Activated naive CD4-positive, alpha-beta T cell treated with anti-CD3 and anti-CD28 coated beads, Interleukin-2, amount 50 U/mL, for 72 hours (primary cell): ENCODE data around the gene ZFAND5. TPM values are rescaled to one million over a fixed set of nuclear protein-coding genes. Genes with fewer than 3 reads are reported as not detected.

Experiments
- ATAC-seq, 2 donors: fragments of 150-1000 bp; cut with Tn5 transposase; 2 replicates each; pipeline ENCODE4 v1.10.0; 2021; ENCODE audit warnings: mild to moderate bottlenecking in 2 of 2, moderate library complexity in 2 of 2
- DNase-seq, 2 donors: peaks; one replicate each; pipeline ENCODE4 v3.0.0; 2021 to 2022; ENCODE audit warnings: low spot score in 2 of 2
- H3K27ac Mint-ChIP-seq, 2 donors: one replicate each; pipeline ENCODE4 v1.8.0; 2022; ENCODE audit warnings: mild to moderate bottlenecking in 2 of 2, mixed read lengths in 2 of 2
- H3K36me3 Mint-ChIP-seq, 2 donors: one replicate each; pipeline ENCODE4 v1.8.0; 2022; ENCODE audit warnings: mixed read lengths in 2 of 2
- H3K9me3 Mint-ChIP-seq, 2 donors: one replicate each; pipeline ENCODE4 v1.8.0; 2022; ENCODE audit warnings: mixed read lengths in 2 of 2
- total RNA-seq, 2 donors: library from RNA; stranded (reverse); gene quantifications; one replicate each; pipeline ENCODE4 v1.2.3, GENCODE V29; 2022

The ZFAND5 gene
- total RNA-seq, 2 donors from 2014 or later, result 80.3 to 92.9 TPM

DNA sequence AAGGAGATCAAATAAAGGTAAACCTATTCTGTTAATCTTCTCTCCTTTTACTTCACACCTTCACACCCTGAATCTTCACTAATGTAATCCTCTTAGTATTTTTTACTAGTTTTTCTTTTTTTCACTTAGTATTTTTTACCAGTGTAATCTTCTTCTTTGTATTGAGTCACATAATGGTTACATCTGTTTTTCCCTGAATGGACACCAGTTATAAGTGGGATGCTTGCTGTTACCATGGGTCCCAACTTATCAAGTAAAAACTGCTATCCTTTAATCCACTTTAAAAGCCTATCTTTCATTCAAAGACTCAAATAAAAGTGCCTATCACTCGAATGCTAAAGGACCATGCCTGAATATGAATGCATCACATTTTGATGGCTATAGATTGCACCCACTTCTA lies 15.1 kb downstream of the ZFAND5 start:
- H3K36me3 Mint-ChIP-seq, result peaks cover 0 to 17% of the 10 kb centered on the region in 2 donors
- ATAC-seq, result no peak

DNA sequence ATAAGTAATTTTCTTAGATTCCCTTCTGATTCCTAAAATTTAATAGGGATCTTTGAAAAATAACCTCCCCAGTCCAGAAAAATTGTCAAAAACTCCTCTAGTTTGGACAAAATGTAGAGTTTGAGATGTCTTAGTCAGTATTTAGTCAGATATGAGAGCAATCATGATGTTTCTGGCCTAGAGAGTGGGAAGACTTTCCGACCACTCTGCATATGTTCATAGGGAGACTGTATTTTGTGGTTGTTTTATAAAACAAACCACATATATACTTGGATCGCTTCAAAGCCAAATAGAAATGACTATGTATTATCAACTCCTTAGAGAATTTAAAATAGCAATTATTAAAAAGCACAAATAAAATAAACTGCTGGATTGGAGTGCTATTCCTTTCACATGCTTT lies 15.8 kb downstream of the ZFAND5 start:
- Mint-ChIP-seq H3K36me3 (peaks cover 0 to 10% of the 10 kb centered on the region in 2 donors), H3K27ac (no peak overlapping the region), H3K9me3 (no peaks in the 10 kb centered on the region)
- peak in 1 of 2 donors; percentile 56 for ATAC-seq
- DNase-seq, result no peak

More for the DNA sequence above, 15.1 kb downstream of the ZFAND5 start:
- Mint-ChIP-seq H3K9me3 (no peaks in the 10 kb centered on the region), H3K27ac (no peak overlapping the region)
- DNase-seq, result no peak

- H3K36me3 Mint-ChIP-seq, result no peaks in the 10 kb centered on the region
- no peak overlapping the region for H3K27ac Mint-ChIP-seq
- ATAC-seq (no peak), DNase-seq (no peak)
- H3K9me3 Mint-ChIP-seq, result no peaks in the 10 kb centered on the region
Observed at GRCh38 chr9:72346333-72346732, 18.7 kb downstream of the ZFAND5 start.

DNA sequence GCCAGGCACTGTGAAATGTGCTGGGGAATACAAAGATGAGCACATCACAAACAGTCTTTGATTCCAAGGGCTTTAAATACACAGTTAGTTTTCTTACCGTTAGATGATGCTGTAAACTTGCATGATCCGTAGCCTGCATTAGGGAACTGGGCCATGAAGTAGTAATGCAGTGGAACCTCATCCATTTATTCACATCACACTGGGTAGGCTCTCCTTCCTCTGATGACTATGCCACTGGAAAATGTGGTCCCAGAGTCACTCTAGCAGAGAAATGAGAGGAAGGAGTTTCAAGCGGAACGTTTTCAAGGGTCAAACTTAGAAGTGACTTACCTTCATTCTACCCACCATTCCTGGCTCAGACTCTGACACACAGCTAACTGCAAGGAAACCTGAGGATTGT lies 26.4 kb downstream of the ZFAND5 start:
- Mint-ChIP-seq H3K36me3 (no peaks in the 10 kb centered on the region), H3K9me3 (no peaks in the 10 kb centered on the region), H3K27ac (no peak overlapping the region)
- ATAC-seq (no peak), DNase-seq (no peak)

GRCh38 chr9:72337286-72337685 lies 27.7 kb downstream of the ZFAND5 start:
- ATAC-seq (no peak), DNase-seq (no peak)
- Mint-ChIP-seq H3K27ac (no peak overlapping the region), H3K36me3 (no peaks in the 10 kb centered on the region), H3K9me3 (no peaks in the 10 kb centered on the region)

GRCh38 chr9:72334658-72335337 lies 30.2 kb downstream of the ZFAND5 start:
- H3K36me3 Mint-ChIP-seq, result no peaks in the 10 kb centered on the region
- no peak for DNase-seq
- H3K9me3 Mint-ChIP-seq, result no peaks in the 10 kb centered on the region
- no peak overlapping the region for H3K27ac Mint-ChIP-seq
- no peak for ATAC-seq

- no peak for ATAC-seq
- no peaks in the 10 kb centered on the region for H3K36me3 Mint-ChIP-seq
- DNase-seq, result no peak
- H3K27ac Mint-ChIP-seq, result peak overlapping the region in 1 of 2 donors; percentile 44
- no peaks in the 10 kb centered on the region for H3K9me3 Mint-ChIP-seq
Observed at GRCh38 chr9:72333709-72334108, 31.3 kb downstream of the ZFAND5 start.

GRCh38 chr9:72333197-72333596 lies 31.8 kb downstream of the ZFAND5 start:
- no peak overlapping the region for H3K27ac Mint-ChIP-seq
- no peak for DNase-seq
- no peak for ATAC-seq
- H3K9me3 Mint-ChIP-seq, result no peaks in the 10 kb centered on the region
- no peaks in the 10 kb centered on the region for H3K36me3 Mint-ChIP-seq

DNA sequence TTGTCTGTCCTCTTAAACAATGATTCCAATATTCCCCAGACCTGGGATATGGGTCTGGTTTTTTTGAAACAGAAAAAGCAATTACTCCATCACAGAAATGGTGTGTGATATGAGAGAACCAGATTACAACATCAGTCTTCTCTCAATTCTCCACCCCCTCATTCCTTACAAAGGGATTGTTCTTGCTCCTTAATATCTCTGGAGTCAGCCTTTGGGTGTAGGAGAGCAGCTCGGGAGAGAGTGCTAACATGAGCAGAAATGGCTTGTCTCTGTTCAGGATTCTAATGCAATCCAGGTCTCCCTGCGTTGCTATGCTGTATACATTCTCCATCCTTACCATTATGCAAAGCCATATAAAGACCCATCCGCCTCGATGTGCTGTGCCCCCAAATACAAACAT lies 32.7 kb downstream of the ZFAND5 start:
- no peak for ATAC-seq
- H3K36me3 Mint-ChIP-seq, result no peaks in the 10 kb centered on the region
- no peaks in the 10 kb centered on the region for H3K9me3 Mint-ChIP-seq
- H3K27ac Mint-ChIP-seq, result no peak overlapping the region
- DNase-seq, result no peak

DNA sequence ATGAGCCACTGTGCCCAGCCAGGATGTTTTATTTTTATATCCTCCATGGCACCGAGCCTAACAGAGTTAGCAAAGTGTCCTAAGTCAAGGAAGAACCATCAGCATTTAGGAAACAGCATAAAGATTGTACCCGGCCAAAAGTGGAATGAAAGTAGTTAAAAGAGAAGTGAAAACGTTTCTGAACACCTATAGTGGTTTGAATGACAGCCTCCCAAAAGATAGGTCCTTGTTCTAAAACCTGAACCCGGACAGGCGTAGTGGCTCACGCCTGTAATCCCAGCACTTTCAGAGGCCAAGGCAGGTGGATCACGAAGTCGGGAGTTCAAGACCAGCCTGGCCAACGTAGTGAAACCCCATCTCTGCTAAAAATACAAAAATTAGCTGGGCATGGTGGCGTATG lies 37.4 kb downstream of the ZFAND5 start:
- no peaks in the 10 kb centered on the region for H3K36me3 Mint-ChIP-seq
- no peak overlapping the region for H3K27ac Mint-ChIP-seq
- H3K9me3 Mint-ChIP-seq, result no peaks in the 10 kb centered on the region
- DNase-seq (no peak), ATAC-seq (no peak)

DNA sequence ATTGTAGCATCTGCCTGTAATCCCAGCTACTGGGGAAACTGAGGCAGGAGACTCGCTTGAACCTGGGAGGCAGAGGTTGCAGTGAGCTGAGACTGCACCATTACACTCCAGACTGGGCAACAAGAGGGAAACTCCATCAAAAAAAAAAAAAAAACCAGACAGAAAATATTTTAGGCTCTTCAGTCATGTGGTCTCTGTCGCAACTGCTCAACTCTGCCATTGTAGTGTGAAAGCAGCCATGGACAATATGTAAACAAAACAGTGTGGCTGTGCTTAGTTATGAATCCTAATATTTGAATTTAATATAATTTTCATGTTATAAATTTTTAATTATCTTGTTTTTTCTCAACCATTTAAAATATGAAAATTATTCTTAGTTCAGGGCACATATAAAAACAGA lies 38.4 kb downstream of the ZFAND5 start:
- no peak for ATAC-seq
- H3K36me3 Mint-ChIP-seq, result no peaks in the 10 kb centered on the region

DNA sequence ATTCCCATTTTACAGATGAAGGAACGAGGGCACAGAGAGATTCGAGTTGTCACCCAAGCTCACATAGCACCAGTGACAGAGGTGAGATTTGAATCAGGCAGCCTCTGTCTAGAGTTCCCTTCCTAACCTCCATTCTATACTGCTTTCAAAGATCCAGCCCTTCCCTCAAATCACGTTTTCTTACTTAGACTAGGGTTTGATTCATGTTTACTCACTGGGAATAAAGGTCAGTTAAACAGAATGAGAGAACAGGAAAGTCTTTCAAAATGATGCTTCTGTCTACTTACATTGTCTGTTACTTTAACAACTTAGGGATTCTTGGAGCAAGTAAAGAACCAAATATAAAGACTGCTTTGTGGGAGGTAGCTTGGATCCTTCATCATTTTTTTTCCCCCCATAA lies 40.0 kb downstream of the ZFAND5 start:
- H3K27ac Mint-ChIP-seq, result no peak overlapping the region
- H3K9me3 Mint-ChIP-seq, result no peaks in the 10 kb centered on the region
- DNase-seq (no peak), ATAC-seq (no peak)
- H3K36me3 Mint-ChIP-seq, result no peaks in the 10 kb centered on the region

More for the DNA sequence above, 38.4 kb downstream of the ZFAND5 start:
- H3K27ac Mint-ChIP-seq, result no peak overlapping the region
- no peak for DNase-seq
- no peaks in the 10 kb centered on the region for H3K9me3 Mint-ChIP-seq

DNA sequence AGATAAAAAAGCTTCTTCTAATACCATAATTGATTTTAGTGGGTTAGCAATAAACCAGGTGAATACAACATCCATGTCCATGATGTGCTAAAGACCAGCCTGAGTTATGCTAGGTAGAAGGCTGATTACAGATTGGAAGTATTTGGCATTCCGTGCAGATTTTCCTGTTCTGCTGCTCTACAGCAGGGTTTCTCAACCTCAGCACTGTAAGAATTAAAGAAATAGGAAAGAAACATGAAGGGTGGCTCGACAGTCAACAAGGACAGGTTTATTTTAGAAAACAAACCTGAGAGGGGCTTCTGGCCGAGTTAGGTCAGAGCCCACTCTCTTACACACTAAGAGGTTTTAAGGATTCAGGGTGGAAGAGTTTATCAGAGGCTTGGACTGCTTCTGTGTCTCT lies 42.3 kb downstream of the ZFAND5 start:
- H3K9me3 Mint-ChIP-seq, result no peaks in the 10 kb centered on the region
- no peak overlapping the region for H3K27ac Mint-ChIP-seq

GRCh38 chr9:72322259-72322658 lies 42.7 kb downstream of the ZFAND5 start:
- ATAC-seq (no peak), DNase-seq (no peak)
- no peaks in the 10 kb centered on the region for H3K9me3 Mint-ChIP-seq
- H3K36me3 Mint-ChIP-seq, result no peaks in the 10 kb centered on the region
- H3K27ac Mint-ChIP-seq, result no peak overlapping the region

More for the DNA sequence above, 42.3 kb downstream of the ZFAND5 start:
- DNase-seq (no peak), ATAC-seq (no peak)
- H3K36me3 Mint-ChIP-seq, result no peaks in the 10 kb centered on the region

- Mint-ChIP-seq H3K9me3 (no peaks in the 10 kb centered on the region), H3K36me3 (no peaks in the 10 kb centered on the region), H3K27ac (no peak overlapping the region)
- DNase-seq, result no peak
- ATAC-seq, result no peak
Observed at GRCh38 chr9:72315510-72316311, 49.3 kb downstream of the ZFAND5 start.

DNA sequence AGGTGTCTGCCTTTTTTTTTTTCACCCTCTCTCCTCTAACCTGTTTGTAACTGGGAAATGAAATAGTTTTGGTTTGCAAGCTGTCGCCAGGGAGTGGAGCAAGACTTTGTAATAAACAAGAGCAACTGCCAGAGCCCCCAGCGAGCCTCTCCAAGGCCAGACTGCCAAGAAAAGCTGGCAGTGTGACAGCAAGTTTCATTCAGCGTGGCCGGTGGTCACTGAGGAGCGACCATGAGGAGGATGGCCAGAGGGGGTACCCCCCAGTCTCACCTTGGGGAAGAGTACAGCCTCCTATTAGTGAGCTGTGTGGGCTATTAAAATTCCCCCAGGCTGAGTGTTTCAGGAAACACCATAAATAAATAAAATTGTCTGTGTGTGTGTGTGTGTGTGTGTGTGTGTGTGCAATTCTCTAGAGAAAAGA lies 49.9 kb downstream of the ZFAND5 start:
- DNase-seq, result no peak
- no peak for ATAC-seq
- H3K9me3 Mint-ChIP-seq, result no peaks in the 10 kb centered on the region
- H3K27ac Mint-ChIP-seq, result no peak overlapping the region
- no peaks in the 10 kb centered on the region for H3K36me3 Mint-ChIP-seq

GRCh38 chr9:72313507-72313906 lies 51.5 kb downstream of the ZFAND5 start:
- Mint-ChIP-seq H3K27ac (peak overlapping the region in 1 of 2 donors; percentile 7), H3K36me3 (no peaks in the 10 kb centered on the region), H3K9me3 (no peaks in the 10 kb centered on the region)
- no peak for ATAC-seq
- no peak for DNase-seq
